ENCODE data around the gene CSMD2. TPM values are rescaled to one million over a fixed set of nuclear protein-coding genes. Genes with fewer than 3 reads are reported as not detected.

Gene CSMD2
- polyA plus RNA-seq, 1 experiment: 2.3 TPM

DNA sequence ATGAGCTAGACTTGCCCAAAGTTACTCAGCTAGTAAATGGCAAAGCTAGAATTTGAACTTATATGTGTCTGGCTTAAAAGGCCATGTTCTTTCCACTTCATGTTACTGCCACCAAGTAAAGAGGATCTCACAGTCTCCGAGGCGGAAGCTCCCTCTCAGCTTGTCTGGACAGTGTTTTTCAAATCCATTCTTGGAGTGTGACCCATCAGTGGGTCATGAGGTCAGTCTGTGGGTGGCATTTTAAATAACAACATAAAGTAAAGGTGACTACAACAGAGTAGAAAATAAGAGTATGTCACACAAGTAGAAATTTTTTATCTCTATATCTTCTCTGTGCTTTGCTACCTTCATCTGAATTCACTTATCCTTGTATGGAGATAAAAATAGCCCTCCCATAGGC, 304.4 kb downstream of the CSMD2 start:
- H3K27ac ChIP-seq (ENCODE audit: low read depth, low read length): no peak overlapping the region
- H3K4me3 ChIP-seq (ENCODE audit: low read depth, low read length): no peak overlapping the region
- CTCF ChIA-PET: no interaction called here
- H3K27me3 ChIP-seq (ENCODE audit: control insufficient read depth, insufficient read depth, low read length): no peaks in the 10 kb centered on the region
- DNase-seq (ENCODE audit: low read depth, low spot score): no peak
- H3K9me3 ChIP-seq (ENCODE audit: control insufficient read depth, insufficient read depth, low read length): no peaks in the 10 kb centered on the region
- POLR2A ChIA-PET: no interaction called here
- TF ChIP-seq, protein P1, sequence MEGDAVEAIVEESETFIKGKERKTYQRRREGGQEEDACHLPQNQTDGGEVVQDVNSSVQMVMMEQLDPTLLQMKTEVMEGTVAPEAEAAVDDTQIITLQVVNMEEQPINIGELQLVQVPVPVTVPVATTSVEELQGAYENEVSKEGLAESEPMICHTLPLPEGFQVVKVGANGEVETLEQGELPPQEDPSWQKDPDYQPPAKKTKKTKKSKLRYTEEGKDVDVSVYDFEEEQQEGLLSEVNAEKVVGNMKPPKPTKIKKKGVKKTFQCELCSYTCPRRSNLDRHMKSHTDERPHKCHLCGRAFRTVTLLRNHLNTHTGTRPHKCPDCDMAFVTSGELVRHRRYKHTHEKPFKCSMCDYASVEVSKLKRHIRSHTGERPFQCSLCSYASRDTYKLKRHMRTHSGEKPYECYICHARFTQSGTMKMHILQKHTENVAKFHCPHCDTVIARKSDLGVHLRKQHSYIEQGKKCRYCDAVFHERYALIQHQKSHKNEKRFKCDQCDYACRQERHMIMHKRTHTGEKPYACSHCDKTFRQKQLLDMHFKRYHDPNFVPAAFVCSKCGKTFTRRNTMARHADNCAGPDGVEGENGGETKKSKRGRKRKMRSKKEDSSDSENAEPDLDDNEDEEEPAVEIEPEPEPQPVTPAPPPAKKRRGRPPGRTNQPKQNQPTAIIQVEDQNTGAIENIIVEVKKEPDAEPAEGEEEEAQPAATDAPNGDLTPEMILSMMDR (IDR thresholded peaks at IDR 0.05; ENCODE audit: low read depth, low read length): no peak

DNA sequence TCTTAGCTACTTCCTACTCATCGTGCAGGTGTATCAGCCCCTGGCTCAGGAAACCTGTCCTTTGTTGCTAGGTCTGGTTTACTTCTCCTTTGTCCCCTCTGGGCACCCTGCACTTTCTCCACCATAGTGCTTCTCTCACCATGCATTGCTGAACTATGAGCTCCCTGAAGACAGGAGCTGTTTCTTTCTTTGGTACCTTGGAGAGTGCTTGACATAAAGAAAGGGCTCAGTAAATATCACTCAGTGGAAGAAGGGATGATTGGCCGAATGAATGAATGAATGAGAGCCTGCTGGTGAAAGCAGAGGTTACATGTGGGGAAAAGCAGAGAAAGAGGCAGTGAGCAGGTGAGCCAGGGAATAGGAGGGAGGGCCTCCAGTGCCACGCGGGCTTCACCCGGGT, 310.9 kb downstream of the CSMD2 start:
- Histone ChIP-seq H3K4me3 (ENCODE audit: low read depth, low read length) (no peak overlapping the region), H3K27ac (ENCODE audit: low read depth, low read length) (no peak overlapping the region), H3K9me3 (ENCODE audit: control insufficient read depth, insufficient read depth, low read length) (no peaks in the 10 kb centered on the region), H3K27me3 (ENCODE audit: control insufficient read depth, insufficient read depth, low read length) (no peaks in the 10 kb centered on the region)
- TF ChIP-seq, protein P1 (IDR thresholded peaks at IDR 0.05; ENCODE audit: low read depth, low read length): no peak
- no peak for DNase-seq (ENCODE audit: low read depth, low spot score)
- ChIA-PET POLR2A (no interaction called here), CTCF (interaction anchor here (0.8 kb wide), 1 partner anchor 221 kb away, joined by 4 read pairs; no protein-coding TSS in a partner anchor)

DNA sequence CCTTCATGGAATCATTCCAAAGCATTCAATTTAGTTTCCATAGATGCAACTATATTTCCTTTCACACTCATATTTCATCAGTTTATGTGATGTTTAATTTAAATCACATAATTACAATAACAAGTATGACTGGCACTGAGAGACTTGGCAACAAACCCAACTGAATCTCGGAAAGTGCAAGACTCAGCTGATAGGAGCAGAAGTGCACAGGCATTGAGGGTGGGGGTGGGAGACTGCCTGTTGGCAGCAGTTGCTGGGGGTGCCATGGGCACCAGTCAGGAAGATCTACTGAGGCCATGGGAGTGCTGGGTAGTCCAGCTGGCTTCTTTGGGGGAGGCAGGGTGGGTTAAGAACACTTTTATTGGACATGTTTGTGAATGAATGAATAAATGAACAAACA, 311.6 kb downstream of the CSMD2 start:
- no peaks in the 10 kb centered on the region for H3K9me3 ChIP-seq (ENCODE audit: control insufficient read depth, insufficient read depth, low read length)
- ChIA-PET POLR2A (no interaction called here), CTCF (interaction anchor here (0.8 kb wide), 1 partner anchor 220 kb away, joined by 4 read pairs; no protein-coding TSS in a partner anchor)
- no peak overlapping the region for H3K27ac ChIP-seq (ENCODE audit: low read depth, low read length)
- TF ChIP-seq, protein P1 (IDR thresholded peaks at IDR 0.05; ENCODE audit: low read depth, low read length): no peak
- H3K27me3 ChIP-seq (ENCODE audit: control insufficient read depth, insufficient read depth, low read length): no peaks in the 10 kb centered on the region
- DNase-seq (ENCODE audit: low read depth, low spot score): no peak
- no peak overlapping the region for H3K4me3 ChIP-seq (ENCODE audit: low read depth, low read length)

DNA sequence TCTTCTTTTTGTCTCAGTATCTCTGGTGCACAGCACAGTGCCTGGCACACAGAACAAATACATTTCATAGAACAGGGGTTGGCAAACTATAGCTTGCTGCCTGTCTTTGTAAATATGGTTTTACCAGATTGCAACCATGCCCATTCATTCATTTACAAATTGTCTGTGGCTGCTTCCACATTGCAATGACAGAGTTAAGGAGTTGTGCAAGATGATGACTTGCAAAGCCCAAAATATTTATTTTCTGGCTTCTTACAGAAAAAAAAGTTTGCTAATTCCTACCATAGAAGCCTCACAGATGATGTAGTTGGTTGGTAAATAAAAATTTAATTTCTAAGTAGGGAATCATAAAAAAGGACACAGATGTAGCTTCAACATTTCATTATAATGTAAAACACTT, 312.3 kb downstream of the CSMD2 start:
- TF ChIP-seq, protein P1 (IDR thresholded peaks at IDR 0.05; ENCODE audit: low read depth, low read length): no peak
- CTCF ChIA-PET: no interaction called here
- POLR2A ChIA-PET: no interaction called here
- Histone ChIP-seq H3K9me3 (ENCODE audit: control insufficient read depth, insufficient read depth, low read length) (no peaks in the 10 kb centered on the region), H3K27me3 (ENCODE audit: control insufficient read depth, insufficient read depth, low read length) (no peaks in the 10 kb centered on the region), H3K27ac (ENCODE audit: low read depth, low read length) (no peak overlapping the region), H3K4me3 (ENCODE audit: low read depth, low read length) (no peak overlapping the region)
- DNase-seq (ENCODE audit: low read depth, low spot score): no peak

DNA sequence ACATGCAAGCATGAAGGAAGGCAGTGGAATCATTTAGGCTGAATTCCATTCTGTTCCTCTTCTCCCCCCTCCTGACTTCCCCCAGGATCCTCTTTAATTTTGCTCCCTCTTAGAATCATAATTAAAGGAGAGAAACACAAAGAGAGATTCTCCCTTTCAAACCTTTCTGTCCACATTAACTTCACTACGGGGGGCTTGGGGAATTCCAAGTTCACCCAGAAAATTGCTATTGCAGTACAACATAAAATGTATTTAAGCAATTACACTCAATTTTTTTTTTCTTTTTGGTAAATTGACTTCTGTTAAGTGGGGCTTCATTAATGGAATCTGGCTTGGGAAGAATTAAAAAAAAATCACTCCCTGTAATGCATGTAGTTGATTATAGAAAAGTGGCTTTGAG, 314.5 kb downstream of the CSMD2 start:
- TF ChIP-seq, protein P1 (IDR thresholded peaks at IDR 0.05; ENCODE audit: low read depth, low read length): no peak

More for the DNA sequence above, 314.5 kb downstream of the CSMD2 start:
- Histone ChIP-seq H3K4me3 (ENCODE audit: low read depth, low read length) (no peak overlapping the region), H3K27me3 (ENCODE audit: control insufficient read depth, insufficient read depth, low read length) (no peaks in the 10 kb centered on the region), H3K9me3 (ENCODE audit: control insufficient read depth, insufficient read depth, low read length) (no peaks in the 10 kb centered on the region), H3K27ac (ENCODE audit: low read depth, low read length) (no peak overlapping the region)
- ChIA-PET CTCF (no interaction called here), POLR2A (interaction anchor here (1.0 kb wide), 1 partner anchor 35 kb away, joined by 4 read pairs; no protein-coding TSS in a partner anchor)
- no peak for DNase-seq (ENCODE audit: low read depth, low spot score)
